Measurements from ENCODE around the gene ACSL1.

Gene ACSL1

GRCh38 chr4:184810720-184811119 lies 15.0 kb downstream of the ACSL1 start:
- DNase-seq, result no peak

- no peak for DNase-seq
These were observed 17.1 kb downstream of the ACSL1 start for GRCh38 chr4:184808713-184809050.

- DNase-seq, result peak; percentile 13 to 51 (median 25)
These were observed 17.7 kb downstream of the ACSL1 start for GRCh38 chr4:184807797-184808712.

DNA sequence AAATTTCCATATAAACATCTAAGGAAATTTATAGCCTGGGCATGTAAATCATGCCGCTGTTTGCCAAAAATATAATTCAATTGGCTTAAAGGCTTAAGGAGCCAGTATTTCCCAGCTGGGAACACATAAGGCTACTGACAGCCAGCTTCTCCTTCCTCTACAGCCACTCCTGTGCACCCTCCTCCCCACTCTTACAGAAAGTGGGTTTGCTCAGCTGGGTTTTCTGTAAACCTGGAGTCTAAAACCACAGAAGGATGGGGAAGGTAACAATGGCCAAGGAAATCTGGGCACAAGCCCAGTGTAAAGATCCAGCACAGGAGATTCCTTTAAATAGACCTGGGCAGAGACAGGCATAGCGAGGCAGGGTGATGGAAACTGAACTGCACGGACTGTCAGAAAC lies 18.5 kb downstream of the ACSL1 start:
- DNase-seq, result no peak

DNA sequence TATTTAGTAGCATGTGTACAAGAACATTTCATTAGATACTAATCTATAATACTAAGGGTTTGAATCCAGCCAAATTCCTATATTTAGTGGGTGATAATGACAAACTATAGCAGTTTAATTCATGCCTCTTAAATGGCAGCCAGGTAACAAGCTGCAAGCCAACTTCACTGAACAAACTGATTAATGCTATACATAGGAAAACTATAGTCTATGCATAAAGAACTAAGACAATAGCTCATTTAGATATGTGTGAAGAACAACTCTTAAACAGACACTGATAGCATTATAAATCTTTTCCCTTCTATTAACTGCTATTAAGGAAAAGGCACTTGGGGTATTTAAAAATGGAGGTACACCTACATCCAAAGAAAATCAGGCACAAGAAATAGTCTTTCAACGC lies 19.1 kb downstream of the ACSL1 start:
- no peak for DNase-seq

DNA sequence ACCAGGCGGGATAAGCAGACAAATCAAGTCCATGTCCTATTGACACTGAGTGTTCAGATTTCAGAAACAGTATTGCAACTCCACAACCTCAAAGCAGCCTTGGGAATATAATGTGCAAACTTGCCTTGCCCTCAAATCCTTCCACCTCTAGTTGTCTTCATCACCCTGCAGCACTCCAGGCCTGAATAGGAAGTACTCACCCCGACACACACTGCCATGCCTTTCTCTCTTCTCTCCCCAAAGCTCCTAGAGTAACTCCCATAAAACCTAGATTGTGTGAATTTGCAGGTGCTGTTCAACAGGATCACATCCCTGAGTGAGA lies 19.6 kb downstream of the ACSL1 start:
- peak in 1 of 3 experiments; percentile 35 for DNase-seq

DNA sequence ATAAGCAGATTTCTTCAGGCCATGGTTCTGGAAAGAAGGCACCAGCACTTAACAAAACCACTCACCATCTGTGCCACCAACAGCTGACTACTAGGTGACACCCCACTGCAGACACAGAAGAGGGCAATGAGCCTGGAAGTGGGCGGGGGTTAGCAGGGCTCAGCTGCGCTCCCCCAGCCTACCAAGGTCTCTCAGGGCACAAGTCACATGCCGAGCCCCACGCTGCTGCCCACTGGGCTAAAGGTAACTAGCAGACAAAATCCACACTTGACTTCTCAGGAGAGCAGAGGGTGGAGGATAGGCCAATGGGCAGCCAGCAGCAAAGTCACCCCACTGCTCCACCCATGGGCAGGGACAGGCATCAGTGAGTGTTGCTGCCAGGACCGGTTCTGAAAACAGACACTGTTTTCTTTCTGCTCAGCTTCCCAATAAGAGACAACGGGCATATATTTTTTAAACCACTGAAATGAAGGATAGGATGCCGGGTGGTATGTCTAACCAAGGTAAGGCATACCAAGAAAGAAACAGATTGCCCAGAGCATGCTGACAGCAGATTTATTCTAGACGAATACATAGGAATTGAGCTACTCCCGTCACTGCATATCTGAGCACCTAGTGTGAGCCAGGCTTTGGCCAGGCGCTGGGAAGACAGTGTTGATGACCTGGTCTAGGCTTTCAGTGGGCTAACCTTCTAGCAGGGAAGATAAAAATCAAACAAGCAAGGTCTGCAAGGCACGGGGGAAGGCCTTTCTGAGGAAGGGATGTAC lies 20.1 kb downstream of the ACSL1 start:
- DNase-seq, result peak in 2 of 3 experiments; percentile 13 to 19

DNA sequence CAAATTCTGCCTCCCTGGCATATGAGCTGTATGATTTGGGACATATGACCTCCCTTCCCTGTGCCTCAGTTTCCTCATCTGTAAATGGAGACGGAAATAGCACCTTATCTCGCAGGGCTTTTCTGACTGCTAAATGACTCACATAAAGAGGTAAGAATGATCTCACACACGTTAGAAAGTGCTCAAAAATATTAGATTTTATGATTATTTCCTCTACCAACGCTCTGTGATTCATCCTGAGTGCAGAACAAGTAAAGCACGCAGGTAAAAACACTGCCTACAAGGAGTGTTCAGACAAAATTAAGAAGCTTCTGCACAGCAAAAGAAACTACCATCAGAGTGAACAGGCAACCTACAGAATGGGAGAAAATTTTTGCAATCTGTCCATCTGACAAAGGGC lies 21.1 kb downstream of the ACSL1 start:
- no peak for DNase-seq

GRCh38 chr4:184803874-184804273 lies 21.9 kb downstream of the ACSL1 start:
- DNase-seq, result no peak

DNA sequence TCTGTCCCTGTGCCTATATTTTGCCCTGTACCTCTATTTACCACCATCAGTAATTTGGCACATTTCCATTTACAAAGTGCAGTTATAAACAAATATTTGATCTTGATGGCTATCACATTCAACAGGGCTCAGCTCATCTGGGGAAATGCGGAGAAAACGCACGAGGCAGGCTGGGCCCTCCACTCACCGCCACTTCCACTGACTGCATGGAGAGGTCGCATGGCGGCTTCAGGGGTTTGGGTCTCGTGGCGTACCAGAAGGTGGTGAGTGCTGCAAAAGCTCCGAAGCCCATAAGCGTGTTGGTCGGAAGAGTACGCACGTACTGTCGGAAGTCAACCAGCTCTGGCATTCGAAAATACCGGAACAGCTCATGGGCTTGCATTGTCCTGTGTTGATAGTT lies 22.6 kb downstream of the ACSL1 start:
- DNase-seq, result no peak

- DNase-seq, result no peak
These were observed 23.1 kb downstream of the ACSL1 start for GRCh38 chr4:184802697-184803015.

- DNase-seq, result no peak
These were observed 23.7 kb downstream of the ACSL1 start for GRCh38 chr4:184801781-184802696.

- no peak for DNase-seq
These were observed 27.3 kb downstream of the ACSL1 start for GRCh38 chr4:184798504-184798903.

DNA sequence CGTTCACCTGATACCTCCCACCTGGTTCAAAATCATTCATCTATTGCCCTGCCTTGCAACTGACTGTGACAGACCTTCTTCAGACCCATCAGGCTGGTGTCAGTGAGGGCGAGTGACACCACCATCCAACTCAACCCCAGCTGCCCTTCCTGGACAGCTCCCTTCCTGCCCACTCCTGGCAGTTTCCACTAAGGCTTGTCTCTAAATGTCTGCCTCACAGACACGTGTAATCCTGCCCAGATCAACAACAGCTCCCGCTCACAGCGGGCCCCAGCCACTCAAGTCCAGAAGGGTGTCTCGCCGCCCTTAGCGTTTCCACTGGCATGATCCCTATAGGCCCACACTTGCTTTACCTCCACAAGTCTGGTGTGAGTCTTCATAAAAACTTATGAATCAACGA lies 28.9 kb downstream of the ACSL1 start:
- no peak for DNase-seq

DNA sequence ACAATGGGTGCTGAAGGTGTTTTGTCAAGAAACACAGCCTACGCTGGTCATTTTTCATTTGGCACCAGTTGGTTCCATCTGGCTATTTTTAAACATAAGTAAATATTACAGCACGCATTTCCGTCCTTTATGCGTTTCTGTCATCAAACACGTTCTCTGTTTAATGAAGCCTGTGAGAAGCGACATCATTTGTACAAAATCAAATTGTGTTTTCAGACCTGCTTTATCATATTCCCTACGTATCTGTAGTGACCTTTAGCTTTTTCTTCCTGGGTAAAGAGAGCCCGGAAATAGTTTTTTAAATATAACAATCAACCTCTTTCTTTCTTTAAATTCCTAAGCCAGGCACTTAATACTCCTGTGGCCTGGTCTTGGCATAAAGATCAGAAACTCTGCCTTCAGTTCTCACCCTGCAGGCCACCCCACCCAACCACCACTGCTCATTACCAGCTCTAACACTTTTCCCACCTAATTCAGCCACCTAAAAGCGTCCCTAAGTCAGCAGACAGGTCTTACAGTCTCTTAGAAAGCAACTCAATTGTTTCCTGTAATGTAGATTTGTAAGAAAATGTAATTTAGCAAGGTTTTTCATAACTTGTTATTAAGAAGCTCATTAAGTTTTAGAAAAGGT lies 30.4 kb downstream of the ACSL1 start:
- DNase-seq, result peak in 1 of 3 experiments; percentile 18

GRCh38 chr4:184794470-184794869 lies 31.3 kb downstream of the ACSL1 start:
- no peak for DNase-seq

DNA sequence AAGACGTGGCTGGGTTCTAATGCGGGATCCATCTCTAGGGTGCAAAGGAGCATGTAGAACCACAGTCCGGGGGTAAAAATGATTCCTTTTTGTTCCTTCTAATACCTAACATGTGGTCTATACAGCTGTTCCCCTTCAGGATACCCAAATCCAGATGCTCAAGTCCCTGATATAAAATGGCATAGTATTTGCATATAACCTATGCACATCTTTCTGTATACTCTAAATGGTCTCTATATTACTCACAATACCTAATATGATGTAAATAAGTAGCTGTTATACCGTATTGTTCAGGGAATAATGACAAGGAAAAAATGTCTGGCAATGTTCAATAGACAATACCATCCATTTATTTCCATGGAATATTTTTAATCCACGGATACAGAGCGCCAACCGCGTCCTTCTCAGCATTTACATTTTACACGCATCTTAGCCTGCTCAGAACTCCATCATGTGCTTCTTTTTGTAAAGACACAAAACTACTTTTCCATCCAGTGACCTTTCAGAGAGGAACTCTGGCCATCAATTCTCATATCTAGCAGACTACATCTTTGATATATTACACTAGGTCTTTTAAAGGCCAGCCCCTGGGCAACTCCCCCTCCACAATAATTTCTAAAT lies 31.9 kb downstream of the ACSL1 start:
- no peak for DNase-seq

DNA sequence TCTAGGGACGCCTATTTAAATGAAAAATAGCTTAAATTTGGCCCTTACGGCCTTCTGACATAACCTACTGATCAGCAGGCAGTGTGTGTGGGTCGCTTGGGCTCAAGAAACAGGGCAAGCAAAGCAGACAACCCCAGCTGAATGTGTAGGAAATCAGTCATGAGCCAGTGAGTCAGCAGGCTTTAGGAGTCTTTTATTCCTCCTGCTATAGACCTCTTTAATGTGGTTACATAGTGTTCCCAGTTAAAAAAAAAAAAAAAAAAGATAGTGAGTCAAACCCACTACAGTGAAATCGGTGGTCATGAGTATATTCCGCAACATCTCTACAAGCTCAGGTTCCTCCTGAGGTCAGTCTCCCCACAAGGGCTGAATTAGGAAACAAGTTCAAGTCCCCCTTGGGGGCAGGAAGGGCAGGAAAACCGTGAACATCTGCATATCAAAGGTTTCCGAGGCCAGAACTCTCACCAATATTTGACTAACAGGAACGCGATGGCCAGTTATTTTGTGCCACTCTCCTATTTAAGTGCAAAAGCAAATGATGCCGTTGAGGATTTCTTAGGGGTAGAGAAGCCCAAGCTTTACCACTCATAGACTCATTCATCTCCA lies 32.7 kb downstream of the ACSL1 start:
- no peak for DNase-seq

DNA sequence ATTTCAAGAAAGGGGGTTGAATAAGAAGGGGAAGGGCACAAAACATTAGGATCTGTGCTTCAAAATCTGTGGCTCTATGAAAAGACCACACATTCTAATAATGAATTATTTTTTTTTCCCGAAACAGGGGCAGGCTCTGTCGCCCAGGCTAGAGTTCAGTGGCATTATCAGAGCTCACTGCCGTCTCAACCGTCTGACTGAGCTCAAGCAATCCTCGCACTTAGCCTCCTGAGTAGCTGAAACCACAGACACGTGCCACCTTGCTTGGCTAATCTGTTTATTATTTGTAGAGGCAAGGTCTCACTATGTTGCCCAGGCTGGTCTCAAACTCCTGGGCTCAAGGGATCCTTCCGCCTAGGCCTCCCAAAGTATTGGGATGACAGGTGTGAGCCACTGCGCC lies 33.4 kb downstream of the ACSL1 start:
- no peak for DNase-seq

- no peak for DNase-seq
These were observed 34.9 kb downstream of the ACSL1 start for GRCh38 chr4:184790826-184791225.

- DNase-seq, result no peak
These were observed 37.8 kb downstream of the ACSL1 start for GRCh38 chr4:184787766-184788503.
